ENCODE measurements around the gene DUSP15.
"Not testable (repeated sequence)": the region's sequence is repeated elsewhere in the genome, so short reads cannot be mapped to it uniquely, and the experiment has no call there.

The DUSP15 gene, protein sequence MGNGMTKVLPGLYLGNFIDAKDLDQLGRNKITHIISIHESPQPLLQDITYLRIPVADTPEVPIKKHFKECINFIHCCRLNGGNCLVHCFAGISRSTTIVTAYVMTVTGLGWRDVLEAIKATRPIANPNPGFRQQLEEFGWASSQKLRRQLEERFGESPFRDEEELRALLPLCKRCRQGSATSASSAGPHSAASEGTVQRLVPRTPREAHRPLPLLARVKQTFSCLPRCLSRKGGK

DNA sequence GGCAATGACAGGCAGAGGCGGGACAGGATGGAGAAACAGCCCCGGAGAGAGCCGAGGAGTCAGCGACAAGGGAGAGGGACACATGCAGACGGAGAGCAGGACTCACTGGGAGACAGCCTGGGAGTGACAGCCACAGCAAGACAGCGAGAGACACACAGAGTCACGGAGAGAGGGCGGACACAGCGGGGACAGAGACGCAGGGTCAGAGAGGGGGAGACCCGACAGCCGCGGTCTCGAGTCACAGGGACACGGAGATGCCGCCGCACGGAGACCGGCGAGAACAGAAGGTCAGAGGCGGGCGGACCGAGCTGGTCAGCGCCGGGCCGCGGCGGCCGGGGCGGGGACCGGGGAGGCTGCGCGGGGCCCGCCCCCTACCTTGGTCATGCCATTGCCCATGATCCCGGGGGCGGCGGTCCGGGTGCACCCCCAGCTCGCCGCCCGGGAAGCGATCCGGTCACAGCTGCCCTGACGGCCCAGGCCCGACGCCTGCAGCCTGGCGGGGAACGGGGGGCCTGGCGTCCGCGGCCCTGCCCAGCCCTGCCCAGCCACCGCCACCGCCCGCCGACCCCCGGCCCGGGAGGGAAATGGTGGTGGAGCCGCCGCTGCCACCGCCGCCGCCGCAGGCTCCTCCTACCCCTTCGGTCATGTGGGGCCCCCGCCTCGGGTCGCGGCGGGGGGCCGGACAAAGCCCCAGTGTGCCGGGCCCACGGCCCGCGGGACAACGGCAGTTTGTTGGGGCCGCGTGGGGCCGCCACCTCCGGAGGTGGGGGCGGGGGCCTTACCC lies at the start of gene DUSP15, which contains the start of gene TTLL9:
Gene DUSP15 (minus strand): TSS at position 586 of the 784 bp plus-strand sequence. CDS start 190 bp downstream, at position 396.
Gene TTLL9 (plus strand): TSS at position 693 of the 784 bp plus-strand sequence. CDS start 493 bp downstream, outside the sequence.
- DNase-seq: peak in 13 of 14 donors; percentile 37 to 87 (median 76)

DNA sequence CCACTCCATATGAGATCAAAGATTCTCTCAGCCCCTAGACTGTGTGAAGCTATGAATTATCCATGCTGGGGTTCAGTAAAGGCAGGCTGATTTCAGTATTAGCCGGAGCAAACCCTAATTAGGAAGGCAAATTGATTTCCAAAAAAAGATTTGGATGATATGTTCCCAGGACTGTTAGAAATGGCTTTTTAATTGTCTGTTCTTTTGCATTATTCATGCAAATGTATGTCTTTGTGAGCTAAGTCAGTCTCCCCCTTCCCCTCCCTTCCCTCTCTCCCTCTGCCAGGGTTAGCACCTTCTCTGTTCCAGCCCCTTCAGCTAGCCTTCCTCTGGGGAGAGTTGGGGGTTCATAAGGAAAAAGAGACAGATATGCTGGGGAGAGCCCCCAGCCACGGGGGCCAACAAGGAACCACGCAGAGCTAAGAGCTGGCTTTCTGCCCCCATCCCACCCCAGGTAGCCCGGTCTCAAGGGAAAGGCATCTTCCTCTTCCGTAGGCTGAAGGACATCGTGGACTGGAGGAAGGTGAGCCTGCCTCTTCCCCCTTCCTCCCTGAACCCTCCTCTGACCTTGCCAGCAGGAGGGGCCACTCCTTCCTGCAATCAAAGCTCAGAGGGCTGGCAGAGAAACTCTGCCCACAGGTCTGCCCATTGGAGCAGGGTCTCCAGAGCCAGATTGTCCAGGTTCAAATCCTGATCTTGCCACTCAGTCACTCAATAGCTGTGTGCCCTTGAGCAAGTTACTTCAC lies 49.3 kb upstream of the DUSP15 start:
- DNase-seq: no peak

DNA sequence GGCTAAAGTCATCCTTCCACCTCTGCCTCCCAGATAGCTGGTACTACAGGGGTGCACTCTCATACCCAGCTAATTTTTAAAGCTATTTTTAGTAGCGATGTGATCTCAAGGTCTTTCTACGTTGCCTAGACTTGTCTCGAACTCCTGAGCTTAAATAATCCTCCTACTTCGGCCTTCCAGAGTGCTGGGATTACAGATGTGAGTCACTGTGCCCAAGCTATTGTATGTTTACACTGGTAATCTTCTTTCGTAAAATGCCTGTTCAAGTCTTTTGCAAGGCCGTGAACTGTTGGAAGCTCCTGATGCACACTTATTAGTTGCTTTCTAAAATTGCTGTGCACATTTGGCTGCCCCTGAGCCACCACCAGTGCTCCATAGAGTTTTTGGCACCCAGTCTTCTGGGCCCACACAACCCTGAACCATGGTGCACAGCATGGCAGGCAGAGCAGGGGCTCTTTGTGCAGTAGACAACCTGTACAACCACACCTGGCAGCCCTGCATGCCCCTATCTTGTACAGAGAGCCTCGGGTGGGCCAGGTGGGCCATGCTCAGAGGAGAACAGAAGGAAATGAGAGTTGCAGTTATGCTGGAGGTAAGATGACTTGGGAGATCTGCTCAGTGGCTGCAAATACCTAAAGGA lies 48.3 kb upstream of the DUSP15 start:
- no peak for DNase-seq

DNA sequence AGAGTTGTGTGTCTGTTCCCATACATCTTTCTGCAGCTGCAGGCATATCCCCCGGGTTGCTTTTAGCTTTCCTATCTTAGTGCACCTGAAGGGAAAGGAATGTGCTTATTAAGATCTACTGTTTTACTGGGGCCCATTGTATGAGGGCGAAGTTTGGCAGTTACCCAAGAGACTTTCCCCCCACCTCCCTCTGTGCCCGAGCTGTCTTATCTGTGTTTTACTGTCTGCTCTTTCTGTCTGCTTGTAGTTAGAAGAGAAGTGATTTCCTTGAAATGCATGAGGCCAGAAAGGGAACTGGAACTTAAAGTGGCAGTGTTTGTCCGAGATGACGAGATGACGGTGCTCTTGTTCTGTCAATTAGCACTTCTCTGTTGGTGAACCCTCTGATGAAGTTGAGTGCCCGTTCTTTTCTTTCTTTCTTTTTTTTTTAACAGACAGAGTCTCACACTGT lies 47.7 kb upstream of the DUSP15 start:
- not testable (repeated sequence) for DNase-seq

DNA sequence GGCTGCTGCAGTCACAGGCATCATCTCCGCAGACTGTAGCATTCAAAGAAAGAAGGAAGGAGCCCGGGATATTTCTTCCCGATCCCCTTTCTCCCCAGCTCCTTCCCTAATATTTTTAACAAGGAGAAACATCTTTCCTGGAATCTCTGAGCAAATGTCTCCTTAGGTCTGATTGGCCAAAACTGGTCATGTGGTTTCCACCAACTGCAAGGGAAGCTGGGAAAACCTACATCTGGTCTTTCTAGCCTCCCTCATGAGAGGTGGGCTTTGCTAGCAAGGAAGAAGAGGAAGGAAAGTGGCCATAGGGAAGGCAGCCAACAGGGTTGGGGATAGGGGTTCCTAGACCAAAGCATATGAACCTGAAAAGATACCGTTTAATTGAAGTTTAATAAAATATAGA lies 46.4 kb upstream of the DUSP15 start:
- no peak for DNase-seq

DNA sequence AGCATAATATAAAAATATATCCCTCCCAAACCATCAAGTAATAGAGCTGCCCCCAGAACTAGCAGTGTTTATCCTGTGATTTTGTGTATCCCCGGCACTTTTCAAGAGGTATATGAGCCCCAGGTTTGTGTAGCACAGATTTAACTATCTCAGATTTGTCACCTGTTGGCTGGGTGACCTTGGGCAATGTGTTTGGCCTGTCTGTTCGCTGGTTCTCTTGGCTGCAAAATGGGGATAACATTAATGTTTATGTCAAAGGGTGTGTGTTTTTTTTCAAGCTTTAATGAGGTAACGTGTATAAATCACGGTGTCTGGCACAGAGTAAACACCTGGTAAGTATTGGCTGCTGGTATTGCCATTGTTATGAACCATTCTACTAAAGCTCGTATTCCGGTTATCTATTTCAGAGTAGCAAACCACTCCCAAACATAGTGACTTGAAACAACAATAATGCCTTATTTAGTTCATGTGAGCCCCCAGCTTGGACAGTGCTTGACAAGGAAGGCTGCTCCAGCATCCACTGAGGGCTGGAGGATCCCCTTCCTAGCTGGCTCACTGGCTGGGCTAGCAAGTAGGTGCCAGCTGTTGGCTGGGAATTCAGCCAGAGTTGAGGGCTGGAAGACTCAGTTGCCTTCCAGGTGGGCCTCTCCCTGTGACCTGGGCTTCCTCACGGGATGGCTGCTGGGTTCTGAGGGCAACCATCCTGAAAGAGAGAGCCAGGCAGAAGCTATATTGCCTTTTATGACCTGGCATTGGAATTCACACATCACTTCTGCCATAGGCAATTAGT lies 45.4 kb upstream of the DUSP15 start:
- DNase-seq: no peak

DNA sequence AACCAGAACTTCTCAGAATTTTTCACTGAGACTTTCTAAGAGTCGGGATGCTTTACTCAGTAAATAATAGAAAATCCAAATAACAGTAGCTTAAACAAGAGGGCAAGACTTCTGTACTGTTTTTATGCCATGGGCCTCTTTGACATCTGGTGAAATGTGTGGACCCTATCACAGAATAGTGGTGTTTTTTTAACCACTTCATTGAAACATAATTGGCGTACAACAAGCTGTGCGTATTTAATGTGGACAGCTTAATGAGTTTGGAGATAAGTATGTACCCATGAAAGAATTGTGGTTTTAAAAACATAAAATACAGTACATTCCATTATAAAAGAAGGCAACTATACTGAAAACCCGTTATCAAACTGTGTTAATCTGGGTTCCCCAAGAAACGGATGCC lies 43.8 kb upstream of the DUSP15 start:
- no peak for DNase-seq

DNA sequence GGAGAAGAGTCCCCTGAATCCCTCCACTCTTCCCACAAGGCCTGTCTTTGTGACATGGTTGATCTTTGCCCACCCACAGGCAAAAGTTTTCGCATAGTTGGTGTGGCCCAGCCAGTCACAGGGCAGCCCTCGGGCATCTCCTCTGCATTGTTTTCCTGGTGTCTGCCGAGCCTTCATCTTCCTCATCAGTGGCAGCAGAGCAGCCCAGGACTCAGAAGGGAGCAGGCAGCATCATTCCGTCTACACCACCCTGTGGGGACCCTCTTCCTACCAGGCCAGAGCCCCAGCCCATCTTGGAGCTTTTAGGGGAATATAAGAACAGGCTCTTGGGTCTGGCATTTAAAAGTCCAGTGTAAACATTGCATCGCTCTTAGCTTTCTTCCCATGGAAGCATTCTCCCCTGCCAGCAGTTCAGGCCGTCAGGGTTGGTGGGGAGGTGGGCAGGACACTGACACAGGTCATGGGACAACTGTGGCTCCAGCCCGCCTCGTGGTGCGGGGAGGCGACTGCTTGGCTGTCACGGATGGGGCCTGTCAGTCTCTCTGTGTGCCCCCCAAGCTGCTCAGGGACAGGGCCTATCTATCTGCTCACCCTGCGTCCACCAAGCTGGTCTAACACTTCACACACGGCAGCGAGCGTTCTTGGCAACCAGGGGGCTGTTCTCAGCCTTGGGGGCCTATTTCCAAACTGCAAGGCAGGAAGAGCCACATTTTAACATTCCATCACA lies 43.3 kb upstream of the DUSP15 start:
- DNase-seq: no peak

DNA sequence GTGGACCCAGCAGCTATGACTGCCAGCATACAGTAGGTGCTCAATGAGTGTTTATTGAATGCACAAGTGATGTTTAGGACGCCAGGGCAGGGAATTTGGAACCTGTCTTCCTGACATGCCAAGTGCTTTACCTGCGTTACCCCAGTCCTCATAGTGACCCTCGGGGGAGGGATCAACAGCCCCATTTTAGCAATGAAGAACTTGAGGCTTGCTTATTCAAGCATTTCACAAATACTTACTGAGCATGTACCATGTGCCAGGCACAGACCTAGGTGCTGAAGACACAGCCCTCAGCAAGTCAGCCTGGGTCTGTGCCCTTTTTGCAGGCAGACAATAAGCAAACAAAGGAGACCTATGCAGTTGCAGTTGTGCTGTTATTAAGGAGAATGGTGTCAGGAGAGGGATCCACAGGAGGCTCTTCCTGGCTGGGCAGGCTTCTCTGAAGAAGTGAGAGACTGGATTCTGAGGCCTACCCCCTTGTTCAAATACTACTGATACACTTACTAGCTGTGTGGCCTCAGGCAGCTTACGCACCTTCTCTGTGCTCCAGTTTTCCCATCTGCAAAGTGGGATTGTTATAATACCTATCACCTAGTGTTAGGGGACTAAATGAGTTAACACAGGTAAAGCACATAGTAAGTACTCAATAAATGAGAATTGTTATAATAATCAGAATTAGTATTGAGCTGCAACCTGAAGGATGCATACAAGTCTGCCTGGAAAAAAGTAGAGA lies 39.9 kb upstream of the DUSP15 start:
- no peak for DNase-seq

DNA sequence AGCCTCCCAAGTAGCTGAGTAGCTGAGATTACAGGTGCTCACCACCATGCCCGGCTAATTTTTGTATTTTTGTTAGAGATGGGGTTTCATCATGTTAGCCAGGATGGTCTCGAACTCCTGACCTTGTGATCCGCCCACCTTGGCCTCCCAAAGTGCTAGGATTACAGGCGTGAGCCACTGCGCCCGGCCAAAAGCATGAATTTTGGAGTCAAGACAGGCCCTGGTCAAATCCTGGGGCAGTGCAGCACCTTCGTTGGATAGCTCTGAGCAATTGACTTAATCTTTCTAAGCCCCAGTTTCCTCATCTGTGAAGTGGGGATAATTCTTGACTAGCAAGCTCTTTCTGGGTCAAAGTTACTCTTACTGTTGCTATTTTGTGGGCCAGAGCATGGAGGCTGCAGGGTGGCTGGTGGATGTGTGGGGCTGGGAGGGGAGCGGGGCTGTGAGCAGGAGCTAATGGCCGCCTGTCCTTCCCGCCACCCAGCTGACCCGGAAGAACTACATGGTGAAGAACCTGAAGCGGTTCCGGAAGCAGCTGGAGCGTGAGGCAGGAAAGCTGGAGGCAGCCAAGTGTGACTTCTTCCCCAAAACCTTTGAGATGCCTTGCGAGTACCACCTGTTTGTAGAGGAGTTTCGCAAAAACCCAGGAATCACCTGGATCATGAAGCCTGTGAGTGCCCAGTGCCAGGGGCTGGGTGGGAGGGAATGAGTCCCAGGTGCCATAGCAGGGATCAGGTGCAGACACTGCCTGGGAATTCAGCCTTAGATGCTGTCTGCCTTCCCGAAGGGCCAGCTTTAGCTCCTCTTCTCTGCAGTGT lies 39.1 kb upstream of the DUSP15 start:
- no peak for DNase-seq

DNA sequence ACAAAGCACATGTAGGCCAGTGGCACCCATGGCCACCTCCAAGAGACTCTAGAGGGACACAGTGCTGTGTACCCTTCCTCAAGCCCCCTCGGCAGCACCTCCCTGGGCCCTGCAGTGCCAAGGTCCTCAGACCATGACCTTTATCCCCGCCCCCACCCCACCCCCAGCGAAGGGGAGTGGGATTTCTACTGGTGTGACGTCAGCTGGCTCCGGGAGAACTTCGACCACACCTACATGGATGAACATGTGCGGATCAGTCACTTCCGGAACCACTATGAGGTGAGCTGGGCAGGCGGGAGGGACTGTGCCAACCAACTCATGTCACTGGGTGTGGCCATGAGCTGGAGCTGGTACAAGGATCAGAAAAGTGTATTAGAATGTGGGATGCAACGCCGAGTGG lies 38.1 kb upstream of the DUSP15 start:
- no peak for DNase-seq

DNA sequence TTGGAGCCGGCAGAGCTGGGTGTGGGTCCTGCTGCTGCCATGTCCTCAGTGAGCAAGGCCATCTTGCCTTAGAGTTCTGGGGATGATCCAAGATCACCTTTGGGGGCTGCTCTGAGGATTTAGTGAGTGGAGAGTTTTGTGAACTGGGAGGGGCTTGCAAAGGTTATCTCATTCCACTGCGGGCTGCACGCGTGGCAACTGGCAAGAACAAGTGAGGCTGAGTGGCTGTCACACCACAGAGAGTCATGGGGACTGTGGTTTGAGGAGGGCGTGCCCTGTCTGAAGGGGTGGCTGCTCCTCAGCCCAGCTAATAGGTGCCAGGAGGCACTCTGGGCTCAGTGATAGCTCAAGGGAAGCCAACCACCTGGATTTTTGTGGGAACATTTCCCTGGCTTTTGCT lies 37.7 kb upstream of the DUSP15 start:
- DNase-seq: no peak

DNA sequence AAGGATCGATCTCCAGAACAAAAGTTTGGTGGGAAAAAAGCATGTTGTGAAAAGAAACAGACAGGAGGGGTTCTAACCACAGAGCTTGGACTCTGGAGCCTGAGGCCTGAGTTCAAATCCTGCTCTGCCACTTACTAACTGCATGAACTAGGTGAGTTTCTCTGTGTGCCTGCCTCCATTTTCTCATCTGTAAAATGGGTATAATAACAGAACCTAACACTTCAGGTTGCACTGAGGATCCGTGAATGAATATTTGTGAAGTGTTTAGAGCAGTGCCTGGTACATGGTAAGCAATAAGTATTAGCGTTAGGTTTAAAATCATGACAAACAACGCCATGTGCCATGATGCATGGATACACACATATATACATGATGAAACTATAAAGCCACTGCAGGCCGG lies 36.7 kb upstream of the DUSP15 start:
- DNase-seq: no peak

DNA sequence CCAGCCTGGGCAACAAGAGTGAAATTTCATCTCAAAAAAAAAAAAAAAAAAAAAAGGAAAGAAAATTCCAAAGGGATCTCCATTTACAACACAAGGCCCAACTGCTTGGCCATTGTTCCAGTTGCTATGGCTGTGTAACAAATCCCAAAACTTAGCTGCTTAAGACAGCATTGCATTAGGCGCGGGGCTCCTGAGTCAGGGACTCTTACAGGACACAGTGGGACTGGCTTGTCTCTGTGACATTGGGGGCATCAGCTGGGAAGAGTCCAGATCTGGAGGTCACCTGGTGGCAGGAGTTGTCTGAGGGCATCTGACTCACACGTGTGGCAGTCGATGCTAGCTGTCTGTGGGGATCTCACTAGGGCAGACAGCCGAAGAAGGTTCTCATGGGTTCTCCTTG lies 35.7 kb upstream of the DUSP15 start:
- DNase-seq: no peak

DNA sequence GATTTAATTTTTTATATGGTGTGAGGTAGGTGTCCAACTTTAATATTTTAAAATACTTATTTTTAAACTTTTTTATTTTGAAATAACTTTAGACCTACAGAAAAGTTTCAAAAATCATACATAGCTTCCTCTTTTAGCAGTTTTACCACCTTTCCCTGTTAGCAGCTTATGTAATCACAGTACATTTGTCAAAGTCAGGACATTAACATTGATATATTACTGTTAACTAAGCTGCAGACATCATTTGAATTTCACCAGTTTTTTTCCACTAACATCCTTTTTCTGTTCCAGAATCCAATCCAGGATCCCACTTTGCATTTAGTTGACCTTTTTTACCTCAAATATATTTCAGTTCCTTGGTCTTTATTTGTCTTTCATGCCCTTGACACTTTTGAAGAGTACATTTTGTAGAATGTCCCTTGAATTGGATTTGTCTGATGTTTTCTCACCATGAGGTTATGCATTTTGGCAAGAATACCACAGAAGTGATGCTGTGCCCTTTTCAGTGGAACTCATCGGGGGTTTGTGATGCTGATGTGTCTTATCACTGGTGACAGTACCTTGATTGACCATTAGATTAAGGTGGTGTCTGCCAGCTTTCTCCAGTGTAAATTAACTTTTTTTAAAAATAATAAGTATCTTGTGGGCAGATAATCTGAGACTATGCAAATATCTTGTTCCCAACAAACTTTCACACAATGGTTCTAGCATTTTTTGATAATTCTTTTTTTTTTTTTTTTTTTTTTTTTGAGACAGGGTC lies 33.5 kb upstream of the DUSP15 start:
- no peak for DNase-seq

DNA sequence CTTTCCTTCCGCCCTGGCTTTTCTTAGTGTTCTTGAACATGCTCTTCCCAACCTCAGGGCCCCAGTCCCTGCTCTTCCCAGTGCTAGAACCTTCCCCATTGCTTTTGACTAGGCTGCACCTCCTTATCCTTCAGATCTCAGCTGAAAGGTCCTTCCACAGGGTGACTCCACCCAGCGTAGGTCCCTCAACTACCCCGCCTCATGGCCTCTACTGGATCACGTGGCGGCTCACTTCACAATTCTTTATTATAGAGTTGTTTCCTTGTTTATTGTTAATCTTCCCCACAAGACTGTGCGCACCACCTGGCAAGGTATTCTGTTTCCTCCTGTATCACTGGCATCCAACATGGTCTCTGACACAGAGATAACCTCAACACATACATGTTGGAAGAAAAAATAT lies 31.3 kb upstream of the DUSP15 start:
- DNase-seq: no peak

DNA sequence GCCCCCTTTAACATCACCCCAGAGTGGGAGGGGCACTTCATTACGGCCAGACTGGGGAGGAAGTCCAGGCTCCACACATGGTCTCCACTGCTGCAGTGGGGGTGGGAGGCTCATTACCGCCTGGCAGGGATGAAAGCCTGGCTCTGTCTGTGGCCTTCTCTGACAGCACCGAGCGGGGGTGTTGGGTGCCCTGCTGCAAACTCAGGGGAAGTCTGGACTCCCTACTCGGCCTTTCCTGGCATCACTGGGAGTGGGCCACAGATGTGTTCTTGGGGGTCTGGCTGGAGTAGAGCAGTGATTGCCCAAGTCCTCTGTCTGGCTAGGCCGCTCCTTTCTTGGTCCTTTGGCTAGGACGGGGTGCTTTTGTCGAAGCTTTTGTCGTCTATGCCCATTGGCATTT lies 27.2 kb upstream of the DUSP15 start:
- DNase-seq: peak in 2 of 14 donors; percentile 5 to 12

DNA sequence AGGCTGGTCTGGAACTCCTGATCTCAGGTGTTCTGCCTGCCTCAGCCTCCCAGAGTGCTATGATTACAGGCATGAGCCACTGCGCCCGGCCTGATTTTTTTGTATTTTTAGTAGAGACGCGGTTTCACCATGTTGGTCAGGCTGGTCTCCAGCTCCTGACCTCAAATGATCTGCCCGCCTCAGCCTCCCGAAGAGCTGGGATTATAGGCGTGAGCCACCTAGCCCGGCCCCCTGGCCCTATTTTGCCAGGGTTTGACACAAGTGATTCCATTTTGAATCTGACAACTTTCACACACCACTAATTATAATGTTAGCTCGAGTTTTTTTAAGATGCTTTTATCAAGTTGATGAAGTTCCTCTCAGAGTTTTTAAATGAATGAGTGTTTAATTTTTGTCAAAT lies 25.7 kb upstream of the DUSP15 start:
- no peak for DNase-seq
